Measurements from ENCODE around the gene DCTN2. TPM values are rescaled to one million over a fixed set of nuclear protein-coding genes. Genes with fewer than 3 reads are reported as not detected.

DCTN2 gene
- total RNA-seq, 4 donors from 2014 or later, result 92.9 to 138 (median 130) TPM

GRCh38 chr12:57548013-57548315 is 972 bp upstream of the DCTN2 start:
- no peak for TF ChIP-seq POLR2A (IDR thresholded peaks at IDR 0.05)
- no peak for TF ChIP-seq EP300 (IDR thresholded peaks at IDR 0.05)
- no peak for TF ChIP-seq CTCF (IDR thresholded peaks at IDR 0.05)
- Histone ChIP-seq H3K4me3 (no peak overlapping the region), H3K4me1 (peaks cover 3 to 51% (median 22%) of the 10 kb centered on the region in 4 donors), H3K27me3 (peaks cover 2 to 28% of the 10 kb centered on the region in 2 donors), H3K36me3 (peaks cover 0 to 7% (median 0%) of the 10 kb centered on the region in 3 donors), H3K9me3 (no peaks in the 10 kb centered on the region), H3K27ac (no peak overlapping the region)
- 94 to 95% methylated on average over 2 of the region's 2 CpGs for WGBS, 2 donors
- DNase-seq (ENCODE audit: low spot score in 2 of 2), result no peak

GRCh38 chr12:57547288-57548012 is 458 bp upstream of the DCTN2 start:
- WGBS, 2 donors, result 21 to 22% methylated on average over 9 of the region's 9 CpGs
- H3K4me3 ChIP-seq, result peak overlapping the region; percentile 83 to 99 (median 92)
- peaks cover 2 to 28% of the 10 kb centered on the region in 2 donors for H3K27me3 ChIP-seq
- peaks cover 0 to 12% (median 0%) of the 10 kb centered on the region in 3 donors for H3K36me3 ChIP-seq
- peak overlapping the region in 3 of 4 donors; percentile 89 to 95 (median 93) for H3K27ac ChIP-seq
- peaks cover 3 to 51% (median 22%) of the 10 kb centered on the region in 4 donors for H3K4me1 ChIP-seq
- TF ChIP-seq POLR2A (IDR thresholded peaks at IDR 0.05), result no peak
- TF ChIP-seq CTCF (IDR thresholded peaks at IDR 0.05), result no peak
- no peak for TF ChIP-seq EP300 (IDR thresholded peaks at IDR 0.05)
- H3K9me3 ChIP-seq, result no peaks in the 10 kb centered on the region
- no peak for DNase-seq (ENCODE audit: low spot score in 2 of 2)

- Histone ChIP-seq H3K36me3 (peaks cover 0 to 27% (median 0%) of the 10 kb centered on the region in 3 donors), H3K27me3 (peaks cover 2 to 27% of the 10 kb centered on the region in 2 donors), H3K27ac (peak overlapping the region; percentile 89 to 95 (median 92)), H3K9me3 (no peaks in the 10 kb centered on the region), H3K4me1 (peaks cover 3 to 54% (median 23%) of the 10 kb centered on the region in 4 donors), H3K4me3 (peak overlapping the region; percentile 83 to 99 (median 92))
- TF ChIP-seq POLR2A (IDR thresholded peaks at IDR 0.05) (no peak), CTCF (IDR thresholded peaks at IDR 0.05) (no peak), EP300 (IDR thresholded peaks at IDR 0.05) (no peak)
- DNase-seq (ENCODE audit: low spot score in 2 of 2), result no peak
- WGBS, 2 donors, result 59 to 65% methylated on average over 15 of the region's 15 CpGs
Observed at GRCh38 chr12:57545809-57546437, 1.1 kb downstream of the DCTN2 start.

- DNase-seq (ENCODE audit: low spot score in 2 of 2), result no peak
- H3K4me3 ChIP-seq, result no peak overlapping the region
- H3K4me1 ChIP-seq, result peaks cover 3 to 42% (median 16%) of the 10 kb centered on the region in 4 donors
- no peak overlapping the region for H3K27ac ChIP-seq
- TF ChIP-seq POLR2A (IDR thresholded peaks at IDR 0.05), result no peak
- 77 to 80% methylated on average over 2 of the region's 2 CpGs for WGBS, 2 donors
- H3K36me3 ChIP-seq, result peaks cover 0 to 51% (median 0%) of the 10 kb centered on the region in 3 donors
- H3K9me3 ChIP-seq, result no peaks in the 10 kb centered on the region
- peaks cover 0 to 3% of the 10 kb centered on the region in 2 donors for H3K27me3 ChIP-seq
Observed at GRCh38 chr12:57543581-57543980, 3.4 kb downstream of the DCTN2 start.

GRCh38 chr12:57541717-57542116 is 5.3 kb downstream of the DCTN2 start:
- Histone ChIP-seq H3K4me3 (no peak overlapping the region), H3K4me1 (peaks cover 3 to 35% (median 16%) of the 10 kb centered on the region in 4 donors), H3K9me3 (no peaks in the 10 kb centered on the region), H3K27me3 (no peaks in the 10 kb centered on the region), H3K27ac (no peak overlapping the region), H3K36me3 (peaks cover 0 to 67% (median 0%) of the 10 kb centered on the region in 3 donors)
- 37 to 48% methylated on average over 2 of the region's 2 CpGs for WGBS, 2 donors
- no peak for DNase-seq (ENCODE audit: low spot score in 2 of 2)
- no peak for TF ChIP-seq EP300 (IDR thresholded peaks at IDR 0.05)
- no peak for TF ChIP-seq CTCF (IDR thresholded peaks at IDR 0.05)
- TF ChIP-seq POLR2A (IDR thresholded peaks at IDR 0.05), result no peak
